Stimulated activated CD8-positive, alpha-beta memory T cell treated with anti-CD3 and anti-CD28 coated beads, Interleukin-15, amount 100 ng/mL, for 1 hour (primary cell): ENCODE measurements around the gene FGF8.
"Not testable (repeated sequence)": the region's sequence is repeated elsewhere in the genome, so short reads cannot be mapped to it uniquely, and the experiment has no call there.

Experiments used
- DNase-seq: peaks from one replicate; pipeline ENCODE4 v3.0.0-alpha.2; 2020; ENCODE audit warnings: low read depth

Gene FGF8

GRCh38 chr10:101775273-101776160 lies at the start of gene FGF8:
Gene FGF8, minus strand, starts transcription at chr10:101776114. Its CDS starts 214 bp downstream, at chr10:101775900.
- no peak for DNase-seq

- no peak for DNase-seq
These were observed 48.8 kb upstream of the FGF8 start for GRCh38 chr10:101824736-101825135.

GRCh38 chr10:101818872-101819633 lies 43.1 kb upstream of the FGF8 start:
- no peak for DNase-seq

- peak; percentile 95 for DNase-seq
These were observed 42.4 kb upstream of the FGF8 start, which contains the start of gene OGA for GRCh38 chr10:101818119-101818871. Gene OGA, minus strand, starts transcription at chr10:101818444. Its CDS starts 422 bp downstream, at chr10:101818022.

- DNase-seq: no peak
These were observed 41.6 kb upstream of the FGF8 start for GRCh38 chr10:101817337-101818118.

- DNase-seq: no peak
These were observed 41.0 kb upstream of the FGF8 start for GRCh38 chr10:101816913-101817336.

GRCh38 chr10:101816376-101816775 lies 40.5 kb upstream of the FGF8 start:
- no peak for DNase-seq

- DNase-seq: no peak
These were observed 38.7 kb upstream of the FGF8 start for GRCh38 chr10:101814466-101815071.

- DNase-seq: no peak
These were observed 36.7 kb upstream of the FGF8 start for GRCh38 chr10:101812606-101813005.

GRCh38 chr10:101807158-101807557 lies 31.2 kb upstream of the FGF8 start:
- DNase-seq: no peak

GRCh38 chr10:101803511-101803910 lies 27.6 kb upstream of the FGF8 start:
- no peak for DNase-seq

- no peak for DNase-seq
These were observed 21.6 kb upstream of the FGF8 start for GRCh38 chr10:101797403-101798059.

- no peak for DNase-seq
These were observed 17.6 kb upstream of the FGF8 start for GRCh38 chr10:101793526-101793925.

- DNase-seq: no peak
These were observed 13.8 kb upstream of the FGF8 start for GRCh38 chr10:101789686-101790085.

GRCh38 chr10:101789231-101789630 lies 13.3 kb upstream of the FGF8 start:
- not testable (repeated sequence) for DNase-seq

GRCh38 chr10:101785801-101786200 lies 9.9 kb upstream of the FGF8 start:
- no peak for DNase-seq

- no peak for DNase-seq
These were observed 8.6 kb upstream of the FGF8 start for GRCh38 chr10:101784558-101784957.

GRCh38 chr10:101783736-101784118 lies 7.8 kb upstream of the FGF8 start:
- DNase-seq: no peak

GRCh38 chr10:101782811-101783735 lies 7.2 kb upstream of the FGF8 start, which contains the start of gene NPM3:
Gene NPM3, minus strand, starts transcription at chr10:101783446. Its CDS starts 56 bp downstream, at chr10:101783390.
- peak; percentile 56 for DNase-seq
